Measurements from ENCODE around the gene FATE1. TPM values are rescaled to one million over a fixed set of nuclear protein-coding genes. Genes with fewer than 3 reads are reported as not detected.

Gene FATE1
- total and polyA plus RNA-seq, 2 of the 13 experiments (the other 11 are each of a cell fraction or from before 2014, with no cell fraction given), result not detected

GRCh38 chrX:151754641-151755215, 38.9 kb downstream of the FATE1 start:
- no peak for DNase-seq (ENCODE audit: low spot score)
- FAIRE-seq, result no peak
- ChIA-PET POLR2A (no interaction called here), CTCF (ENCODE audit: low intra/inter-chr PET ratio, low total read pairs) (no interaction called here)
- Histone ChIP-seq H3K9ac (ENCODE audit: insufficient read depth, low read depth, low read length) (no peak overlapping the region), H3K9me3 (ENCODE audit: low read length) (no peaks in the 10 kb centered on the region), H3K27ac (ENCODE audit: extremely low read length, insufficient read depth, low read length) (no peak overlapping the region), H3K27me3 (ENCODE audit: control insufficient read depth in 1 of 2, insufficient read depth in 2 of 2, low read length in 2 of 2) (no peaks in the 10 kb centered on the region), H3K79me2 (ENCODE audit: insufficient read depth, low read length) (no peaks in the 10 kb centered on the region), H2AFZ (ENCODE audit: low read length) (no peak overlapping the region), H3K4me3 (replicated peaks in 1 of 3; ENCODE audit: insufficient read depth in 1 of 3, low read depth in 2 of 3, low read length in 3 of 3) (no peak overlapping the region), H3K36me3 (replicated peaks in 1 of 2; ENCODE audit: control insufficient read depth in 1 of 2, insufficient read depth in 2 of 2, low read length in 2 of 2) (no peaks in the 10 kb centered on the region), H3K4me2 (ENCODE audit: low read depth, low read length) (no peak overlapping the region), H3K4me1 (ENCODE audit: insufficient read depth, low read length) (no peaks in the 10 kb centered on the region), H4K20me1 (ENCODE audit: insufficient read depth, low read length) (no peaks in the 10 kb centered on the region)
- in situ Hi-C loops (cut with HindIII; ENCODE audit: extremely low pct_ligation_motif_present, low pct_unique_long_range_greater_than_20kb), result no loop called here
- WGBS (ENCODE audit: low lambda C conversion rate), result 55% methylated on average over 9 of the region's 11 CpGs
- no peak for ATAC-seq
- BruUV-seq (replicated peaks), result no TSS peak
- intact Hi-C loops (cut with micrococcal nuclease; ENCODE audit: unreplicated experiment), result no loop called here
- TF ChIP-seq REST (IDR thresholded peaks at IDR 0.05; ENCODE audit: borderline replicate concordance in 1 of 2, low read depth in 1 of 2, low read length in 2 of 2), result no peak

- Histone ChIP-seq H3K27ac (ENCODE audit: extremely low read length, insufficient read depth, low read length) (no peak overlapping the region), H3K79me2 (ENCODE audit: insufficient read depth, low read length) (no peaks in the 10 kb centered on the region), H4K20me1 (ENCODE audit: insufficient read depth, low read length) (no peaks in the 10 kb centered on the region), H3K9me3 (ENCODE audit: low read length) (no peaks in the 10 kb centered on the region), H3K9ac (ENCODE audit: insufficient read depth, low read depth, low read length) (no peak overlapping the region), H3K4me2 (ENCODE audit: low read depth, low read length) (no peak overlapping the region), H3K36me3 (replicated peaks in 1 of 2; ENCODE audit: control insufficient read depth in 1 of 2, insufficient read depth in 2 of 2, low read length in 2 of 2) (no peaks in the 10 kb centered on the region), H3K27me3 (ENCODE audit: control insufficient read depth in 1 of 2, insufficient read depth in 2 of 2, low read length in 2 of 2) (no peaks in the 10 kb centered on the region), H2AFZ (ENCODE audit: low read length) (no peak overlapping the region), H3K4me1 (ENCODE audit: insufficient read depth, low read length) (no peaks in the 10 kb centered on the region), H3K4me3 (replicated peaks in 1 of 3; ENCODE audit: insufficient read depth in 1 of 3, low read depth in 2 of 3, low read length in 3 of 3) (no peak overlapping the region)
- no peak for FAIRE-seq
- intact Hi-C loops (cut with micrococcal nuclease; ENCODE audit: unreplicated experiment) (no loop called here), in situ Hi-C loops (cut with HindIII; ENCODE audit: extremely low pct_ligation_motif_present, low pct_unique_long_range_greater_than_20kb) (no loop called here)
- DNase-seq (ENCODE audit: low spot score), result no peak
- no TSS peak for BruUV-seq (replicated peaks)
- CTCF ChIA-PET (ENCODE audit: low intra/inter-chr PET ratio, low total read pairs), result no interaction called here
- no peak for TF ChIP-seq ZFY (CRISPR knock-in tag; IDR thresholded peaks at IDR 0.05)
- no peak for TF ChIP-seq FOXK1 (CRISPR knock-in tag; IDR thresholded peaks at IDR 0.05; ENCODE audit: borderline replicate concordance, low read depth)
- TF ChIP-seq ZNF619 (CRISPR knock-in tag; IDR thresholded peaks at IDR 0.05), result no peak
- TF ChIP-seq MLLT10 (CRISPR knock-in tag; IDR thresholded peaks at IDR 0.05), result no peak
- 17% methylated on average over 6 of the region's 11 CpGs for WGBS (ENCODE audit: low lambda C conversion rate)
- POLR2A ChIA-PET, result no interaction called here
- ATAC-seq, result no peak
Measured at GRCh38 chrX:151759041-151759708, 43.3 kb downstream of the FATE1 start.
